Dendritic cell treated with granulocyte-macrophage colony-stimulating factor and Interleukin-4, amounts not matched to agents 40 ng/mL and 50 ng/mL, for 4 days (primary cell): ENCODE data around the gene DMRT1.
"Not testable (repeated sequence)": the region's sequence is repeated elsewhere in the genome, so short reads cannot be mapped to it uniquely, and the experiment has no call there.

Experiments
- H3K27ac Mint-ChIP-seq: one replicate; pipeline ENCODE4 v1.8.0; 2022; ENCODE audit warnings: mild to moderate bottlenecking, mixed read lengths
- H3K27me3 Mint-ChIP-seq: one replicate; pipeline ENCODE4 v1.8.0; 2022; ENCODE audit warnings: mild to moderate bottlenecking, mixed read lengths
- H3K36me3 Mint-ChIP-seq: one replicate; pipeline ENCODE4 v1.8.0; 2022; ENCODE audit warnings: low read depth, mixed read lengths
- H3K4me1 Mint-ChIP-seq: one replicate; pipeline ENCODE4 v1.8.0; 2022; ENCODE audit warnings: low read depth, mixed read lengths
- H3K4me3 Mint-ChIP-seq: one replicate; pipeline ENCODE4 v1.8.0; 2022; ENCODE audit warnings: mild to moderate bottlenecking, moderate library complexity, mixed read lengths
- H3K9me3 Mint-ChIP-seq: one replicate; pipeline ENCODE4 v1.8.0; 2022; ENCODE audit warnings: mixed read lengths
- intact Hi-C: fragments of 100-400 bp; cut with micrococcal nuclease; formaldehyde crosslinking; loops from one replicate; pipeline ENCODE4 v1.15.0; 2022

Gene DMRT1

GRCh38 chr9:995192-995591, 153.7 kb downstream of the DMRT1 start:
- Mint-ChIP-seq H3K27me3 (peaks cover 13% of the 10 kb centered on the region), H3K27ac (no peak overlapping the region), H3K9me3 (no peaks in the 10 kb centered on the region), H3K4me1 (peaks cover 19% of the 10 kb centered on the region), H3K36me3 (no peaks in the 10 kb centered on the region), H3K4me3 (no peak overlapping the region)
- intact Hi-C loops = no loop called here

GRCh38 chr9:995781-996180, 154.3 kb downstream of the DMRT1 start:
- no peak overlapping the region for H3K4me3 Mint-ChIP-seq
- intact Hi-C loops = no loop called here
- H3K27ac Mint-ChIP-seq = no peak overlapping the region
- peaks cover 7% of the 10 kb centered on the region for H3K27me3 Mint-ChIP-seq
- H3K4me1 Mint-ChIP-seq = peaks cover 22% of the 10 kb centered on the region
- H3K9me3 Mint-ChIP-seq = no peaks in the 10 kb centered on the region
- no peaks in the 10 kb centered on the region for H3K36me3 Mint-ChIP-seq

GRCh38 chr9:998299-999110, 157.0 kb downstream of the DMRT1 start:
- H3K27me3 Mint-ChIP-seq, intact Hi-C loops, H3K36me3 Mint-ChIP-seq, H3K9me3 Mint-ChIP-seq, H3K27ac Mint-ChIP-seq, H3K4me3 Mint-ChIP-seq: not testable (repeated sequence)
- peaks cover 22% of the 10 kb centered on the region for H3K4me1 Mint-ChIP-seq

- H3K27me3 Mint-ChIP-seq = peaks cover 4% of the 10 kb centered on the region
These were observed 160.3 kb downstream of the DMRT1 start for GRCh38 chr9:1001838-1002237.

GRCh38 chr9:1002678-1003077, 161.2 kb downstream of the DMRT1 start:
- Mint-ChIP-seq H3K4me1 (peaks cover 10% of the 10 kb centered on the region), H3K4me3 (no peak overlapping the region), H3K9me3 (no peaks in the 10 kb centered on the region), H3K27ac (no peak overlapping the region), H3K27me3 (peaks cover 4% of the 10 kb centered on the region), H3K36me3 (no peaks in the 10 kb centered on the region)
- intact Hi-C loops = loop anchor here (10.0 kb wide), 1 partner anchor 558 kb away; no protein-coding TSS in a partner anchor

More at GRCh38 chr9:1001838-1002237, 160.3 kb downstream of the DMRT1 start:
- Mint-ChIP-seq H3K27ac (no peak overlapping the region), H3K36me3 (no peaks in the 10 kb centered on the region), H3K4me1 (peaks cover 10% of the 10 kb centered on the region), H3K9me3 (no peaks in the 10 kb centered on the region), H3K4me3 (no peak overlapping the region)
- intact Hi-C loops = loop anchor here (10.0 kb wide), 1 partner anchor 557 kb away; no protein-coding TSS in a partner anchor

GRCh38 chr9:1005043-1005667, 163.7 kb downstream of the DMRT1 start:
- peaks cover 2% of the 10 kb centered on the region for H3K27me3 Mint-ChIP-seq
- H3K27ac Mint-ChIP-seq = no peak overlapping the region
- no peaks in the 10 kb centered on the region for H3K36me3 Mint-ChIP-seq
- H3K4me3 Mint-ChIP-seq = no peak overlapping the region
- intact Hi-C loops = loop anchor here (1.0 to 10.0 kb wide), 2 partner anchors 112 to 560 kb away; no protein-coding TSS in a partner anchor
- no peaks in the 10 kb centered on the region for H3K9me3 Mint-ChIP-seq
- peaks cover 14% of the 10 kb centered on the region for H3K4me1 Mint-ChIP-seq

- Mint-ChIP-seq H3K36me3 (no peaks in the 10 kb centered on the region), H3K27me3 (peaks cover 2% of the 10 kb centered on the region), H3K4me1 (peaks cover 10% of the 10 kb centered on the region), H3K9me3 (no peaks in the 10 kb centered on the region), H3K27ac (no peak overlapping the region), H3K4me3 (no peak overlapping the region)
- intact Hi-C loops = loop anchor here (10.0 kb wide), 1 partner anchor 563 kb away; no protein-coding TSS in a partner anchor
These were observed 165.8 kb downstream of the DMRT1 start for GRCh38 chr9:1007312-1007711.

- peaks cover 17% of the 10 kb centered on the region for H3K4me1 Mint-ChIP-seq
- no peak overlapping the region for H3K27ac Mint-ChIP-seq
These were observed 166.7 kb downstream of the DMRT1 start for GRCh38 chr9:1008216-1008615.

GRCh38 chr9:1009101-1009707, 167.7 kb downstream of the DMRT1 start:
- Mint-ChIP-seq H3K36me3 (no peaks in the 10 kb centered on the region), H3K4me1 (peaks cover 19% of the 10 kb centered on the region), H3K27me3 (peaks cover 2% of the 10 kb centered on the region), H3K9me3 (no peaks in the 10 kb centered on the region), H3K4me3 (no peak overlapping the region), H3K27ac (no peak overlapping the region)
- intact Hi-C loops = loop anchor here (1.0 to 10.0 kb wide), 3 partner anchors 115 to 564 kb away; no protein-coding TSS in a partner anchor

More at GRCh38 chr9:1008216-1008615, 166.7 kb downstream of the DMRT1 start:
- no peaks in the 10 kb centered on the region for H3K9me3 Mint-ChIP-seq
- peaks cover 2% of the 10 kb centered on the region for H3K27me3 Mint-ChIP-seq
- no peaks in the 10 kb centered on the region for H3K36me3 Mint-ChIP-seq
- intact Hi-C loops = loop anchor here (2.0 to 10.0 kb wide), 2 partner anchors 395 to 563 kb away; no protein-coding TSS in a partner anchor
- H3K4me3 Mint-ChIP-seq = no peak overlapping the region

GRCh38 chr9:1013021-1013420, 171.5 kb downstream of the DMRT1 start:
- intact Hi-C loops = no loop called here
- Mint-ChIP-seq H3K27me3 (peaks cover 6% of the 10 kb centered on the region), H3K9me3 (no peaks in the 10 kb centered on the region), H3K36me3 (no peaks in the 10 kb centered on the region), H3K4me3 (no peak overlapping the region), H3K4me1 (peaks cover 18% of the 10 kb centered on the region), H3K27ac (no peak overlapping the region)

- no peak overlapping the region for H3K4me3 Mint-ChIP-seq
- H3K4me1 Mint-ChIP-seq = peaks cover 14% of the 10 kb centered on the region
- intact Hi-C loops = no loop called here
- H3K9me3 Mint-ChIP-seq = no peaks in the 10 kb centered on the region
- H3K27ac Mint-ChIP-seq = no peak overlapping the region
- H3K36me3 Mint-ChIP-seq = no peaks in the 10 kb centered on the region
- peaks cover 17% of the 10 kb centered on the region for H3K27me3 Mint-ChIP-seq
These were observed 172.7 kb downstream of the DMRT1 start for GRCh38 chr9:1014225-1014624.

- Mint-ChIP-seq H3K36me3 (no peaks in the 10 kb centered on the region), H3K27ac (no peak overlapping the region), H3K9me3 (no peaks in the 10 kb centered on the region), H3K4me3 (no peak overlapping the region), H3K4me1 (peaks cover 14% of the 10 kb centered on the region), H3K27me3 (peaks cover 17% of the 10 kb centered on the region)
- intact Hi-C loops = no loop called here
These were observed 173.1 kb downstream of the DMRT1 start for GRCh38 chr9:1014640-1015039.

GRCh38 chr9:1018121-1018520, 176.6 kb downstream of the DMRT1 start:
- Mint-ChIP-seq H3K9me3 (no peaks in the 10 kb centered on the region), H3K27ac (no peak overlapping the region), H3K4me3 (no peak overlapping the region), H3K36me3 (no peaks in the 10 kb centered on the region), H3K27me3 (peaks cover 32% of the 10 kb centered on the region), H3K4me1 (peaks cover 8% of the 10 kb centered on the region)
- intact Hi-C loops = no loop called here
